ENCODE measurements around the gene GCC1.
A peak's percentile ranks its signal among the peaks of the same experiment; 100 is the strongest.

- TF ChIP-seq, protein P1, sequence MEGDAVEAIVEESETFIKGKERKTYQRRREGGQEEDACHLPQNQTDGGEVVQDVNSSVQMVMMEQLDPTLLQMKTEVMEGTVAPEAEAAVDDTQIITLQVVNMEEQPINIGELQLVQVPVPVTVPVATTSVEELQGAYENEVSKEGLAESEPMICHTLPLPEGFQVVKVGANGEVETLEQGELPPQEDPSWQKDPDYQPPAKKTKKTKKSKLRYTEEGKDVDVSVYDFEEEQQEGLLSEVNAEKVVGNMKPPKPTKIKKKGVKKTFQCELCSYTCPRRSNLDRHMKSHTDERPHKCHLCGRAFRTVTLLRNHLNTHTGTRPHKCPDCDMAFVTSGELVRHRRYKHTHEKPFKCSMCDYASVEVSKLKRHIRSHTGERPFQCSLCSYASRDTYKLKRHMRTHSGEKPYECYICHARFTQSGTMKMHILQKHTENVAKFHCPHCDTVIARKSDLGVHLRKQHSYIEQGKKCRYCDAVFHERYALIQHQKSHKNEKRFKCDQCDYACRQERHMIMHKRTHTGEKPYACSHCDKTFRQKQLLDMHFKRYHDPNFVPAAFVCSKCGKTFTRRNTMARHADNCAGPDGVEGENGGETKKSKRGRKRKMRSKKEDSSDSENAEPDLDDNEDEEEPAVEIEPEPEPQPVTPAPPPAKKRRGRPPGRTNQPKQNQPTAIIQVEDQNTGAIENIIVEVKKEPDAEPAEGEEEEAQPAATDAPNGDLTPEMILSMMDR (IDR thresholded peaks at IDR 0.05) = peak in 3 of 5 experiments; percentile 6 to 43 (median 30)
- TF ChIP-seq POLR2A (IDR thresholded peaks at IDR 0.05) (no peak), EP300 (IDR thresholded peaks at IDR 0.05) (no peak)
Measured at GRCh38 chr7:127588697-127589482, 3.5 kb upstream of the GCC1 start.
